ENCODE measurements around the gene VEGFC. TPM values are rescaled to one million over a fixed set of nuclear protein-coding genes. Genes with fewer than 3 reads are reported as not detected.

Gene VEGFC
- total RNA-seq, 2 donors from 2014 or later: 4.0 to 7.0 TPM

DNA sequence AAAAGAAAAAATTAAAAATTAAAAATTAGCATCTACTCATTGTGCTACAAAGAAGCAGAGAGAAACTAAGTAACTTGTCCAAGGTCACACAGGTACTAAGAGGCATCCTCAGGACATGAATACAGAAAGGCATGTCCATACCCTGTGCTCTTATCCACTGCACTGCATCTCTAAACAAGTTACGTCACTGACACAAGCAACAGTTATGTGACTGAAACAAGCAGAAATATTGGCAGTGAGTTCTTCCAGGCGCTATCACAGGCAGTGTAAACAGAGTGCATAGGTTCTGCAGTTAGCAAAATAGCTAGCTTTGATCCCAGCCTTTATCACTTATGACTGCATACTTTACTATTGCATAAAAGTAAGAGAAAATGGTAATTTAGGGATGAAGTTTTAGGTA, 7.9 kb downstream of the VEGFC start:
- H3K27ac ChIP-seq: no peak overlapping the region
- intact Hi-C loops (cut with DNase I): loop anchor here (10.0 kb wide), 1 partner anchor 260 kb away; no protein-coding TSS in a partner anchor

GRCh38 chr4:176782794-176783193, 9.9 kb downstream of the VEGFC start:
- TF ChIP-seq POLR2AphosphoS5 (IDR thresholded peaks at IDR 0.05): no peak
- no peak for TF ChIP-seq POLR2A (IDR thresholded peaks at IDR 0.05)
- TF ChIP-seq CTCF (IDR thresholded peaks at IDR 0.05): no peak
- no peaks in the 10 kb centered on the region for H3K4me1 ChIP-seq (replicated peaks)
- intact Hi-C loops (cut with DNase I): loop anchor here (10.0 kb wide), 1 partner anchor 262 kb away; no protein-coding TSS in a partner anchor
- H3K27me3 ChIP-seq (replicated peaks; ENCODE audit: insufficient read depth): no peaks in the 10 kb centered on the region
- H3K27ac ChIP-seq: no peak overlapping the region
- 69% methylated on average over 2 of the region's 2 CpGs for WGBS
- no peaks in the 10 kb centered on the region for H3K36me3 ChIP-seq
- DNase-seq (ENCODE audit: low spot score): no peak
- no peaks in the 10 kb centered on the region for H3K9me3 ChIP-seq
- H3K4me3 ChIP-seq: no peak overlapping the region

More for the DNA sequence above, 7.9 kb downstream of the VEGFC start:
- Histone ChIP-seq H3K27me3 (replicated peaks; ENCODE audit: insufficient read depth) (no peaks in the 10 kb centered on the region), H3K4me1 (replicated peaks) (no peaks in the 10 kb centered on the region), H3K9me3 (no peaks in the 10 kb centered on the region), H3K4me3 (no peak overlapping the region), H3K36me3 (no peaks in the 10 kb centered on the region)
- WGBS: 57% methylated on average over 2 of the region's 2 CpGs
- TF ChIP-seq CTCF (IDR thresholded peaks at IDR 0.05) (no peak), POLR2A (IDR thresholded peaks at IDR 0.05) (no peak), POLR2AphosphoS5 (IDR thresholded peaks at IDR 0.05) (no peak)
- no peak for DNase-seq (ENCODE audit: low spot score)

GRCh38 chr4:176782191-176782590, 10.5 kb downstream of the VEGFC start:
- H3K27ac ChIP-seq: no peak overlapping the region
- no peak overlapping the region for H3K4me3 ChIP-seq
- no peak for DNase-seq (ENCODE audit: low spot score)
- TF ChIP-seq POLR2AphosphoS5 (IDR thresholded peaks at IDR 0.05) (no peak), CTCF (IDR thresholded peaks at IDR 0.05) (no peak), POLR2A (IDR thresholded peaks at IDR 0.05) (no peak)
- no peaks in the 10 kb centered on the region for H3K27me3 ChIP-seq (replicated peaks; ENCODE audit: insufficient read depth)
- intact Hi-C loops (cut with DNase I): loop anchor here (10.0 kb wide), 1 partner anchor 263 kb away; no protein-coding TSS in a partner anchor
- 78% methylated on average over 5 of the region's 5 CpGs for WGBS
- no peaks in the 10 kb centered on the region for H3K36me3 ChIP-seq
- H3K9me3 ChIP-seq: no peaks in the 10 kb centered on the region
- H3K4me1 ChIP-seq (replicated peaks): no peaks in the 10 kb centered on the region

DNA sequence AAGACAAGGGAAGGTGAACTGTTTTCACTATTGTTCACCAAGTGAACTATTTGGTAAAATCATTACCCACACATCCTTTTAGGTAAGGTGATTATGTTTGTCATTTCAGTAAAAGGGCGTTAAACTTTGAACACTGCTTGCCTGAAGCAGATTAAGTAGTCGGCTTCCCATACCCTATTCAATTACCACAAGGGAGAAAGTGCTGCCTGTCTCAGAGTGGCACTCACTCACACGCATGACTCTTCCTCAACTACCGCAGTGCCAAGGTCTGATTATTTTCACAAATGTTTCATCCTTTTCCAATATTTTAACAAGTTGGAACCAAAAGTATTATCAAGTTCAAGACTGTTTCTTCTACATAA, 11.0 kb downstream of the VEGFC start:
- Histone ChIP-seq H3K4me3 (no peak overlapping the region), H3K27ac (no peak overlapping the region), H3K4me1 (replicated peaks) (no peaks in the 10 kb centered on the region), H3K27me3 (replicated peaks; ENCODE audit: insufficient read depth) (no peaks in the 10 kb centered on the region), H3K36me3 (no peaks in the 10 kb centered on the region), H3K9me3 (no peaks in the 10 kb centered on the region)
- intact Hi-C loops (cut with DNase I): loop anchor here (10.0 kb wide), 1 partner anchor 263 kb away; no protein-coding TSS in a partner anchor
- no peak for DNase-seq (ENCODE audit: low spot score)
- no peak for TF ChIP-seq POLR2A (IDR thresholded peaks at IDR 0.05)
- no peak for TF ChIP-seq CTCF (IDR thresholded peaks at IDR 0.05)
- TF ChIP-seq POLR2AphosphoS5 (IDR thresholded peaks at IDR 0.05): no peak
- WGBS: 26% methylated on average over 4 of the region's 4 CpGs

DNA sequence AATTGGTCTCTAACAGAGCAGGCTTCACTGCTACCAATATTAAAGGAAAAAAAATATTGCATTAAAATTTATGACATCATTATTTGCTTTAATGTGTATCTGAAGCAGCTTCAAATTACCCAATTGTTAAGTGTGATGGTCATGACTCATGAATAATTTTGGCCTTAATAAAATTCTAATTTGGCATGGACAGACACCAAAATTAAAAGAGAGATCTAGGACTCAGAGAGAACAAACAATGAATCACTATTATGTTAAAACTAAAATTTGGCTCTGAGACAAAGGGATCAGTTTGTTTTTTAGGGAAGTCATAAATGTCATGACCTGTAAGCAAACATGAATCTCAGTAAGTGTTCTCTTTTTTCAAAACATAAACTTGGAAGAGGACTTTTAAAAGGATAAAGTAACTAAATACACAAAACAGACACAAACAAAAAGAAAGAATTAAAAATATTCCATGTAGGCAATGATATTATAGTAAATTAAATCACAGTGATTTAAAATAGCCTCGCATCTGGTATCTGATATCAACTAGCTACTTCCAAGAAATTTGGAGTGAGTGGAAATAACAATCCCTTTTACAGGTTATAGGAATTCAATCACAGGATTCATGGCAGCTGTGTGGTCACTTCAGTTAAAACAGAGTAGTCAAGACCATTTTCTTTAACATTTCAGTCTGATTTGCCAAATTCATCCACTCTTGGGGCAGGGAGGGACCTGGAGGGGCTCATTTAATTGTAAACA, 11.6 kb downstream of the VEGFC start:
- no peak overlapping the region for H3K4me3 ChIP-seq
- no peaks in the 10 kb centered on the region for H3K36me3 ChIP-seq
- 16% methylated on average over 1 of the region's 1 CpG for WGBS
- TF ChIP-seq CTCF (IDR thresholded peaks at IDR 0.05): no peak
- no peak for TF ChIP-seq POLR2A (IDR thresholded peaks at IDR 0.05)
- TF ChIP-seq POLR2AphosphoS5 (IDR thresholded peaks at IDR 0.05): no peak
- H3K27me3 ChIP-seq (replicated peaks; ENCODE audit: insufficient read depth): no peaks in the 10 kb centered on the region
- DNase-seq (ENCODE audit: low spot score): no peak
- no peak overlapping the region for H3K27ac ChIP-seq
- H3K4me1 ChIP-seq (replicated peaks): no peaks in the 10 kb centered on the region
- intact Hi-C loops (cut with DNase I): loop anchor here (10.0 kb wide), 1 partner anchor 264 kb away; no protein-coding TSS in a partner anchor
- H3K9me3 ChIP-seq: no peaks in the 10 kb centered on the region
